Measurements from ENCODE around the gene CTSV. TPM values are rescaled to one million over a fixed set of nuclear protein-coding genes. Genes with fewer than 3 reads are reported as not detected.
"Not testable (repeated sequence)": the region's sequence is repeated elsewhere in the genome, so short reads cannot be mapped to it uniquely, and the experiment has no call there.

CTSV gene
- total RNA-seq, 5 donors from 2014 or later (not counting 1 experiment from before 2014, with no cell fraction given) = 0.08 to 0.23 TPM; not detected in 3

GRCh38 chr9:97052735-97053134 lies 13.8 kb upstream of the CTSV start:
- CTCF ChIA-PET = no interaction called here
- POLR2A ChIA-PET = no interaction called here

GRCh38 chr9:97046228-97046627 lies 7.3 kb upstream of the CTSV start:
- Mint-ChIP-seq H3K27me3 (peaks cover 40 to 46% of the 10 kb centered on the region in 2 donors), H3K36me3 (no peaks in the 10 kb centered on the region), H3K4me1 (no peaks in the 10 kb centered on the region), H3K9me3 (peaks cover 0 to 5% (median 0%) of the 10 kb centered on the region in 3 donors), H3K27ac (no peak overlapping the region), H3K4me3 (no peak overlapping the region)
- Histone ChIP-seq H3K36me3 (ENCODE audit: control insufficient read depth in 2 of 2, extremely low read depth in 1 of 2, insufficient read depth in 1 of 2, low read length in 1 of 2) (no peaks in the 10 kb centered on the region), H3K9me3 (no peaks in the 10 kb centered on the region), H3K27ac (ENCODE audit: low read length) (no peak overlapping the region), H3K4me3 (ENCODE audit: control insufficient read depth in 1 of 2, extremely low read depth in 1 of 2, low read length in 1 of 2) (no peak overlapping the region), H3K27me3 (replicated peaks in 1 of 2; ENCODE audit: control insufficient read depth in 2 of 2, extremely low read depth in 1 of 2, insufficient read depth in 2 of 2, low read length in 1 of 2) (peaks cover 0 to 22% of the 10 kb centered on the region in 2 experiments), H3K4me1 (ENCODE audit: control insufficient read depth in 1 of 2, extremely low read depth in 1 of 2, insufficient read depth in 2 of 2, low read length in 2 of 2) (no peaks in the 10 kb centered on the region)
- POLR2A ChIA-PET = no interaction called here
- ATAC-seq (replicated peaks in 1 of 4) (no peak), DNase-seq (no peak)
- no CpG with 5 or more reads among the region's 5 CpGs for WGBS (ENCODE audit: insufficient coverage)
- CTCF ChIA-PET = no interaction called here

More at GRCh38 chr9:97052735-97053134, 13.8 kb upstream of the CTSV start:
- H3K4me3 ChIP-seq (ENCODE audit: control insufficient read depth in 1 of 2, extremely low read depth in 1 of 2, low read length in 1 of 2) = no peak overlapping the region
- H3K27ac ChIP-seq (ENCODE audit: low read length) = no peak overlapping the region
- H3K4me1 Mint-ChIP-seq = no peaks in the 10 kb centered on the region
- ATAC-seq (replicated peaks in 1 of 4) = no peak
- no peaks in the 10 kb centered on the region for H3K4me1 ChIP-seq (ENCODE audit: control insufficient read depth in 1 of 2, extremely low read depth in 1 of 2, insufficient read depth in 2 of 2, low read length in 2 of 2)
- no peaks in the 10 kb centered on the region for H3K36me3 ChIP-seq (ENCODE audit: control insufficient read depth in 2 of 2, extremely low read depth in 1 of 2, insufficient read depth in 1 of 2, low read length in 1 of 2)
- 67% methylated on average over 1 of the region's 2 CpGs for WGBS (ENCODE audit: insufficient coverage)
- no peak for DNase-seq
- H3K9me3 ChIP-seq = no peaks in the 10 kb centered on the region
- peaks cover 28 to 35% of the 10 kb centered on the region in 2 donors for H3K27me3 Mint-ChIP-seq
- H3K27ac Mint-ChIP-seq = no peak overlapping the region
- no peaks in the 10 kb centered on the region for H3K36me3 Mint-ChIP-seq
- H3K27me3 ChIP-seq (replicated peaks in 1 of 2; ENCODE audit: control insufficient read depth in 2 of 2, extremely low read depth in 1 of 2, insufficient read depth in 2 of 2, low read length in 1 of 2) = peaks cover 4 to 9% of the 10 kb centered on the region in 2 experiments
- H3K4me3 Mint-ChIP-seq = no peak overlapping the region
- no peaks in the 10 kb centered on the region for H3K9me3 Mint-ChIP-seq

- Histone ChIP-seq H3K27ac (ENCODE audit: low read length) (no peak overlapping the region), H3K4me3 (ENCODE audit: control insufficient read depth in 1 of 2, extremely low read depth in 1 of 2, low read length in 1 of 2) (no peak overlapping the region), H3K27me3 (replicated peaks in 1 of 2; ENCODE audit: control insufficient read depth in 2 of 2, extremely low read depth in 1 of 2, insufficient read depth in 2 of 2, low read length in 1 of 2) (peaks cover 0 to 27% of the 10 kb centered on the region in 2 experiments), H3K36me3 (ENCODE audit: control insufficient read depth in 2 of 2, extremely low read depth in 1 of 2, insufficient read depth in 1 of 2, low read length in 1 of 2) (no peaks in the 10 kb centered on the region), H3K9me3 (no peaks in the 10 kb centered on the region), H3K4me1 (ENCODE audit: control insufficient read depth in 1 of 2, extremely low read depth in 1 of 2, insufficient read depth in 2 of 2, low read length in 2 of 2) (no peaks in the 10 kb centered on the region)
- Mint-ChIP-seq H3K36me3 (no peaks in the 10 kb centered on the region), H3K27ac (no peak overlapping the region), H3K27me3 (peaks cover 36 to 45% of the 10 kb centered on the region in 2 donors), H3K4me3 (no peak overlapping the region), H3K4me1 (no peaks in the 10 kb centered on the region), H3K9me3 (peaks cover 0 to 5% (median 0%) of the 10 kb centered on the region in 3 donors)
- DNase-seq = no peak
- ChIA-PET CTCF (no interaction called here), POLR2A (no interaction called here)
- no peak for ATAC-seq (replicated peaks in 1 of 4)
- 86% methylated on average over 5 of the region's 5 CpGs for WGBS (ENCODE audit: insufficient coverage)
Observed at GRCh38 chr9:97045300-97045699, 6.4 kb upstream of the CTSV start.

- WGBS (ENCODE audit: insufficient coverage) = 53% methylated on average over 1 of the region's 2 CpGs
- DNase-seq (no peak), ATAC-seq (replicated peaks in 1 of 4) (no peak)
- ChIA-PET CTCF (no interaction called here), POLR2A (no interaction called here)
- H3K27ac ChIP-seq (ENCODE audit: low read length) = no peak overlapping the region
- H3K27me3 ChIP-seq (replicated peaks in 1 of 2; ENCODE audit: control insufficient read depth in 2 of 2, extremely low read depth in 1 of 2, insufficient read depth in 2 of 2, low read length in 1 of 2) = peaks cover 2 to 45% of the 10 kb centered on the region in 2 experiments
- H3K27ac Mint-ChIP-seq = no peak overlapping the region
- H3K36me3 Mint-ChIP-seq = no peaks in the 10 kb centered on the region
- H3K9me3 ChIP-seq = no peaks in the 10 kb centered on the region
- H3K4me3 Mint-ChIP-seq = no peak overlapping the region
- no peaks in the 10 kb centered on the region for H3K36me3 ChIP-seq (ENCODE audit: control insufficient read depth in 2 of 2, extremely low read depth in 1 of 2, insufficient read depth in 1 of 2, low read length in 1 of 2)
- H3K9me3 Mint-ChIP-seq = peaks cover 0 to 5% (median 0%) of the 10 kb centered on the region in 3 donors
- peaks cover 2 to 10% of the 10 kb centered on the region in 2 experiments for H3K4me1 ChIP-seq (ENCODE audit: control insufficient read depth in 1 of 2, extremely low read depth in 1 of 2, insufficient read depth in 2 of 2, low read length in 2 of 2)
- peaks cover 47 to 58% of the 10 kb centered on the region in 2 donors for H3K27me3 Mint-ChIP-seq
- no peak overlapping the region for H3K4me3 ChIP-seq (ENCODE audit: control insufficient read depth in 1 of 2, extremely low read depth in 1 of 2, low read length in 1 of 2)
- H3K4me1 Mint-ChIP-seq = peaks cover 5 to 9% (median 7%) of the 10 kb centered on the region in 3 donors
Observed at GRCh38 chr9:97041898-97042297, 3.0 kb upstream of the CTSV start.

- peaks cover 2 to 10% of the 10 kb centered on the region in 2 experiments for H3K4me1 ChIP-seq (ENCODE audit: control insufficient read depth in 1 of 2, extremely low read depth in 1 of 2, insufficient read depth in 2 of 2, low read length in 2 of 2)
- no peaks in the 10 kb centered on the region for H3K9me3 ChIP-seq
- POLR2A ChIA-PET = no interaction called here
- Mint-ChIP-seq H3K27ac (no peak overlapping the region), H3K4me3 (peak overlapping the region; percentile 66 to 78 (median 71)), H3K4me1 (peaks cover 5 to 9% (median 7%) of the 10 kb centered on the region in 3 donors), H3K9me3 (peaks cover 0 to 5% (median 0%) of the 10 kb centered on the region in 3 donors), H3K27me3 (peaks cover 42 to 54% of the 10 kb centered on the region in 2 donors), H3K36me3 (no peaks in the 10 kb centered on the region)
- no peak overlapping the region for H3K27ac ChIP-seq (ENCODE audit: low read length)
- CTCF ChIA-PET = no interaction called here
- ATAC-seq (replicated peaks in 1 of 4) (no peak), DNase-seq (no peak)
- peak overlapping the region; percentile 15 to 37 for H3K4me3 ChIP-seq (ENCODE audit: control insufficient read depth in 1 of 2, extremely low read depth in 1 of 2, low read length in 1 of 2)
- H3K36me3 ChIP-seq (ENCODE audit: control insufficient read depth in 2 of 2, extremely low read depth in 1 of 2, insufficient read depth in 1 of 2, low read length in 1 of 2) = no peaks in the 10 kb centered on the region
- peaks cover 2 to 36% of the 10 kb centered on the region in 2 experiments for H3K27me3 ChIP-seq (replicated peaks in 1 of 2; ENCODE audit: control insufficient read depth in 2 of 2, extremely low read depth in 1 of 2, insufficient read depth in 2 of 2, low read length in 1 of 2)
- no CpG with 5 or more reads among the region's 12 CpGs for WGBS (ENCODE audit: insufficient coverage)
Observed at GRCh38 chr9:97039514-97039860, 545 bp upstream of the CTSV start.

GRCh38 chr9:97023505-97023904 lies 15.4 kb downstream of the CTSV start:
- H3K36me3 ChIP-seq (ENCODE audit: control insufficient read depth in 2 of 2, extremely low read depth in 1 of 2, insufficient read depth in 1 of 2, low read length in 1 of 2); H3K4me1 Mint-ChIP-seq; CTCF ChIA-PET; H3K9me3 Mint-ChIP-seq; H3K4me3 ChIP-seq (ENCODE audit: control insufficient read depth in 1 of 2, extremely low read depth in 1 of 2, low read length in 1 of 2); H3K4me3 Mint-ChIP-seq; H3K9me3 ChIP-seq; ATAC-seq (replicated peaks in 1 of 4); H3K27ac ChIP-seq (ENCODE audit: low read length); H3K27me3 Mint-ChIP-seq; H3K27ac Mint-ChIP-seq; H3K27me3 ChIP-seq (replicated peaks in 1 of 2; ENCODE audit: control insufficient read depth in 2 of 2, extremely low read depth in 1 of 2, insufficient read depth in 2 of 2, low read length in 1 of 2); H3K36me3 Mint-ChIP-seq; DNase-seq; POLR2A ChIA-PET; H3K4me1 ChIP-seq (ENCODE audit: control insufficient read depth in 1 of 2, extremely low read depth in 1 of 2, insufficient read depth in 2 of 2, low read length in 2 of 2): not testable (repeated sequence)
- 100% methylated on average over 1 of the region's 1 CpG for WGBS (ENCODE audit: insufficient coverage)

Measured in T-cell (primary cell).